ENCODE results near the gene PCDH19.

PCDH19 gene

GRCh38 chrX:100405424-100405823, 4.6 kb downstream of the PCDH19 start:
- DNase-seq (ENCODE audit: low read depth in 3 of 3, low spot score in 1 of 3) = no peak

DNA sequence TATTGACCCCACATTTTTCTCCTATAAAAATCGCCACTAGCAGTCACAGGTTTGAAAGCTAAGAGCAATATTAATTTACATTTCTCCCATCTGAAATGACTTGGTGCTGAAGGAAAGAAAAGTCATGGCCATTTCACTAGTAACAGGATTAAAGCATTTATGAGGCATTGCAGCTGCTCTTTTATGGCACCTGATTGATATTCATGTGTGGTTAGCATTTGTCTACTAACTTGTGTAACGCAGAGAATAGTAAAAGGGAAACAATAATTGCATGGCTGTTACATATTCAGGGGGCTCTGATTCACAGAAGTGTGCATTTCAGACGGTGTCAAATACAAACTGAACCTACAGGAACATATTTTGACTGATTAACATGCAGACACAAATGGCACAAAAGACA, 5.2 kb downstream of the PCDH19 start:
- DNase-seq (ENCODE audit: low read depth in 3 of 3, low spot score in 1 of 3) = no peak

DNA sequence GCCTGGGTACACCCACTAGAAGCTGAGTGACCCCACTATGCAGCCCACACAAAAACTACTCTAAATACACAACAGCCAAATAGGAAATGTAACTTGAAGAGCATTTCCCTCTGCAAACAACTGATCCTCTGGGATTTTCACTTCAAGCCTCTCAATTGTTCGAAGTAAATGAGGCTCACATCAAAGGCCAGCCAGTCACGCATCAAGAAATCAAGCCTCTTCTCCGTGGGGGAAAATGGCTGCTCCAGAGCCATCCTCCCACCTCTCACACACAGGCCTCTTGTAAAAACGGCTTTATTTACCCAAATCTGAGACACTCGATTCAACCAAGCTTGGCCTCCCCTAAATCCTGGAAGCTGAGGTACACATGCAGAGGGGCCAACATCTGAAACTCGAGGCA, 14.3 kb downstream of the PCDH19 start:
- DNase-seq (ENCODE audit: low read depth in 3 of 3, low spot score in 1 of 3) = no peak

DNA sequence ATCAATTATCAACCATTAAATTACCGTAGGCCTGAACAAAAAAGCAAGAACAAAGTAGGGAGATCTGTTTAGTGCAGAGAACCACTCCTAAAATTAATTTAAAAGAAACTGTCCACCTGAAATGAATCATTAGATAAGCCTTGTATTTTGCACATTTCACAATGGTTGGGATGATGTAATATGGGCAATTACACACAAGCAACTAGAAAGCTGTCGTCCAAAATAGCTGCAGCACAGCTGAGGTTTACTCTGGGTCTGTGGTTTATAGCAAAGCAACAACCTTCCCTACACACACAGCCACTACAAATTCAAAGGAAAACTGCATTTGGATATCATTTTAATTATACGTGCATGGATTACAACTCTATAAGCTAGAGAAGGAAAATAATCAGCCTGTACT, 28.5 kb downstream of the PCDH19 start:
- DNase-seq (ENCODE audit: low read depth in 3 of 3, low spot score in 1 of 3) = no peak

DNA sequence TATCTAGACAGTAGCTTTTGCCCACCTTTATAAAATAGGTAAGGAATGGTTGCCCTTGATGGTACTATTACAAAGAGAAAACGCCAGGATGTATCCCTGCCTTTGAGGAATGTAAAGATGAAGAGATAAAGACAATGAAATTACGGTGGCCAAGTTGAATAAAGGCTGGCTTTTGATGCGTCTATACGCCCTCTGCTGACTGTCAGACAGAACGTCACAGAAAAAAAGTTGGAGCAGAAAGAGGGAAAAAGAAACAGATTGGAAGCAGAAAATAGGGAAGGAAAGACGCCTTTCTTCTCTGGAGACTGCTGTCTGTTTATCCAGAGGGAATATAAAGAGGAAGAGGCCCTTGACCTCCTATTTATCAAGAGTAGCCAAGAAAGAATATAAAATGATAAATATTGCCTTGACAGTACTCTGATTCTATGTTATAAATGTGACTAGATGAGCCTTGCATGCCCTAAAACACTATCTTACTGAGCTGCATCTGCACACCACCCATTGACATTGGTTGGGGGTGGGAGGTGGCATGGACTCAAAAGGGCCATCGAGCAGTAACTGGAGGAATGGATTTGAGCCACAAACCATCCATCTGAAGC, 30.6 kb downstream of the PCDH19 start:
- no peak for DNase-seq (ENCODE audit: low read depth in 3 of 3, low spot score in 1 of 3)

DNA sequence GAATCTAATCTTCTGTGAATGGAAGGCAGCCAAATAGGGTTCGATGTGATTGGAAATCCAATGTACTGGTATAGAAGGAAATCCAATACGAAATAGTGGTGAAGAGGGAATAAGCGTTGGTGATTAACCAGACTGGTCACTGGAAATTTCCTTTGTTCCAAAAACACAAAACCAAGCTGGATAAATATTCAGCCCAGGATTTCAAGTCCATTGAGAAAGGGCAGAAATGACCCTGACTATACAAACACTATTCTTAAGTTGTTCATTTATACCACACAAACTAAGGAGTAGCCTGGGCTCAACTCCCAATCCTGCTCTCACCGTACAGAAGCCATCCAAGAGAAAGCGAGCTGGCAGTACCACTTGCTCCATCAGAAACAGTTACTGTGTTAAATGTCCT, 32.2 kb downstream of the PCDH19 start:
- DNase-seq (ENCODE audit: low read depth in 3 of 3, low spot score in 1 of 3) = no peak

DNA sequence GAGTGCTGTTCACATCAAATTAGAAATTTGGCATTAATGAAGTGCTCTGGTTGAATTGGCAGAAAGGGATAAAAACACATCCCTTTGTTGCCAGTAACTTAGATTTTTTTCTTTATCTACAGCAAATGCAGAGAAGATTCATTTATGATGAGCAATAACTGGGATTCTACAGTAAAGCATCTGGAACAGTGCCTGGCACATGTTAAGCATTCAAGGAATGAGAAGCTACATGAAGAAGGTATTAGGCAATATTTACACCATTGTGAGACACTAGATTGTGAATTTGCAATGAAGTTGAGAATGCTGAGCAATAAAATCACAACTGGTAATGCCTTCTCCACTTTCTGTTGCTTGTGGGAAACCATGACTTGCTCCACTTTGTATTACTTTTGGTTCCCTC, 33.5 kb downstream of the PCDH19 start:
- DNase-seq (ENCODE audit: low read depth in 3 of 3, low spot score in 1 of 3) = no peak

GRCh38 chrX:100373673-100374072, 36.4 kb downstream of the PCDH19 start:
- DNase-seq (ENCODE audit: low read depth in 3 of 3, low spot score in 1 of 3) = no peak

GRCh38 chrX:100368167-100368566, 41.9 kb downstream of the PCDH19 start:
- no peak for DNase-seq (ENCODE audit: low read depth in 3 of 3, low spot score in 1 of 3)

DNA sequence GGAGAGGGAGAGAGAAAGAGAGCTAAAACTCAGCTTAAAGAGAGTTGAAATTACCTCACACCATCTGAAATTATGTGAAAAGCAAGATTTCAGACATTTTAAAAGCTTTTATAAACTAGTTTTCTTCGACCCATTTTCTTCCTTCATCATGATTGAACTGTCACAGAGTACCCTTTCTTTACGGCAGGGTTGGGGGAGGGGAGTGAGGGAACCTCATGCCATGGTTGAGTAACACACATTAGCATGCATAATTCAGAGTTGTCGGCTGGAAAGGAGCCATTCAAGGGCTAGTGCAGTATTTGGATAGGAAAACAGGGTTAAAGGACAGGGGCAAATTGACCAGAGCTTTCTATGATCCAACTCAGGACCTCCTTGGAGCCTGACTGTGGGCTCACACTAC, 46.2 kb downstream of the PCDH19 start:
- no peak for DNase-seq (ENCODE audit: low read depth in 3 of 3, low spot score in 1 of 3)

DNA sequence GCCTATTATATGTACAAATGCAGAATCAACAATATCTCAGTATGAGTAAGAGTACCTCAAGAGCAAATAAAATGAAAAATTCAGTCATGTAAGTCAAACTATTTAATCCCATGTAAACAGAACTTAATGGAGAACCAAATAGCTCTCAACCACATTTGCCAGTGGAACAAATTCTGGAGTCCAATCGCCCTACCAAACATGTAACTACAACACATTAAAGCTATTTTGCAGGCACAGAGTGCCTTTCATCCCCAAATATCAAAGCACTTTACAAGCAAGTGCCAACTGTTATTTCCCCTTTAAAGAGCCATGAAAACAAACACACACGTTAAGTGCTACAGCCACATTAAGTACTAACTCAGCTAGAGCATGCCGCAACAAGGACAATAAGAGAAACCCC, 51.3 kb downstream of the PCDH19 start:
- no peak for DNase-seq (ENCODE audit: low read depth in 3 of 3, low spot score in 1 of 3)

- DNase-seq (ENCODE audit: low read depth in 3 of 3, low spot score in 1 of 3) = no peak
These were observed 53.6 kb downstream of the PCDH19 start for GRCh38 chrX:100356351-100356896.

GRCh38 chrX:100355680-100356079, 54.4 kb downstream of the PCDH19 start:
- DNase-seq (ENCODE audit: low read depth in 3 of 3, low spot score in 1 of 3) = no peak

DNA sequence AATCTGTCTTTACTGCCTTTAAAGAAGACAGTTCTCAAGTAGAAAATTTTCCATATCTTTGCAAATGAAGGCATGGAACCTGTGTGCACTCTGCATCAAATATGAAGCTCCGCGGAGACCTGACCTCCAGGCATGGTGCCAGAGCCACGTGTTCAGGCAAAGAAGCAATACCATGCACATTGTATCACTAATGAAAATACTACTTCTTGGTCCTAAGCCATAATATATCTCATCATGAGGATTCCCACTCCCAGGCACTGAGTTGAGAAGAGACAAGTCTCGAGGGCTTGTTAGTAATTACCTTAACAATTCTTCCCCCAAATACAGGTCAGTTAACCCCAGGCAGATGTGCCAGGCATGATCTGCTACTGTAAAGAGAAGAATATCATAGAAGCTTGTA, 56.7 kb downstream of the PCDH19 start:
- no peak for DNase-seq (ENCODE audit: low read depth in 3 of 3, low spot score in 1 of 3)

DNA sequence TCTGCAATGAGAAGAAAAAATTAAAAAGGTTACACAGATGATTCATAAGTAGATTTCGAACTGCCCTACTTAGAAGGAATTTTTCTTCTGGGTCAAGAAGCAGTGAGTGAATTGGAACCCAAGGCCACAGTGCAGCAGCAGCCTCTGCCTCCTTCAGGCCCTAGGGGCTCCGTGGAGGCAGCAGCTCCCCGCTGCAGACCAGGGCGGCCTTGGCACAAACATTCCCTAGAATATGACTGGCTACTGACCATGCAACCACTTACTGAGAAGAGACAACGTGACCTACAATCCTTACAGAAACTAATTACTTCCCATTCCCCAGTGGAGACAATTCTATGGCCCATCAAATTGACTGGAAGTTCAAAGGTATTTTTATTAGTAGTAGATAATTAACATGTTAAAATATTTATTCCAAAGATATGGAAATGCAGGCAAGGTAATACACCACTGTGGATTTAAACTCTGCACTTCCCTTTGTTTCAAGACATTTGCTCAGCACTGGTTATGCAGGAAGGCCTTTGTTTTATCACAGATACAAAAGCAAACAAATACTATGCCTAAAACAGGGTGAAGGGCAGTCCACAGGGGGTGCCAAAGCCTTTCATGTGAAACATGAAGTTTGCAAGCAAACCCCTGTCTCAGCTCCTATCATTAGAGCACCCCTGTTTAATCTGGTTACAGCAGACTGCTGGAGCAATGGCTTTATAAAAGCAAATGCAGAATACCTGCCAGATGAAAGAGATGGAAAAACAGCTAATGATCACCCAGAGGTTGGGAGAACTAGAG, 59.2 kb downstream of the PCDH19 start:
- DNase-seq (ENCODE audit: low read depth in 3 of 3, low spot score in 1 of 3) = no peak

- no peak for DNase-seq (ENCODE audit: low read depth in 3 of 3, low spot score in 1 of 3)
These were observed 60.7 kb downstream of the PCDH19 start for GRCh38 chrX:100349391-100349790.

- DNase-seq (ENCODE audit: low read depth in 3 of 3, low spot score in 1 of 3) = no peak
These were observed 68.9 kb downstream of the PCDH19 start for GRCh38 chrX:100341142-100341510.

DNA sequence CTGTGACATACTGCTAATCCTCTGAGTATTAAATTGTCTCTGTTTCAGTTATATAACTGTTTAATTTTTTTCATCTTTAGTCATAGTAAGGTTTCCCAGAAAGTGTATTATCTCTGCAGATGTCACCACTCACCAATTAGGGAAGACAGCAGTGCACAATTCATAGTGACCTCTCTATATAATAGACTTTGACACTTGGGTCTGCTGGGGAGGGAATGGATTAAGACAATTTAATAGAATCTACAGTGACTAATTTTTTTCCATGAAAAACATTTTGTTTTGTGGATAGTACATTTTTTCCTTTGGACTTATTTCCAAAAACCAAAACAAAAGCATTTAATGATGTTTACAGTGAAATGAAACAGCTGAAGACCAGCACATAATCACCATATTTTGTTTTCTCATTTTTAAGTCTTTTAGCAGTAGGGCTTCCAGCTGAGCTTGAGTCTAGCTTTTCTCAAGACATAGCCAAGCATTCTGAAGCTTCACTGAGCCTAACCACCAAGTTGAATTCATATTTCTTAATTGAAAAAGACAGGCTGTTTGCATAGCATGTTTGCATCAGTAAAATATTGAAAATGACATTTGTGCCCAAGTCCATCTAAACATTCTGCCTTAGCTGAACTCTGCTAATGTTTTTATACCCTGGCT, 69.5 kb downstream of the PCDH19 start:
- DNase-seq (ENCODE audit: low read depth in 3 of 3, low spot score in 1 of 3) = no peak

- DNase-seq (ENCODE audit: low read depth in 3 of 3, low spot score in 1 of 3) = no peak
These were observed 81.7 kb downstream of the PCDH19 start for GRCh38 chrX:100328351-100328750.

- DNase-seq (ENCODE audit: low read depth in 3 of 3, low spot score in 1 of 3) = no peak
These were observed 90.4 kb downstream of the PCDH19 start for GRCh38 chrX:100319716-100320115.

- DNase-seq (ENCODE audit: low read depth in 3 of 3, low spot score in 1 of 3) = no peak
These were observed 93.1 kb downstream of the PCDH19 start for GRCh38 chrX:100316987-100317386.

- DNase-seq (ENCODE audit: low read depth in 3 of 3, low spot score in 1 of 3) = no peak
These were observed 94.5 kb downstream of the PCDH19 start for GRCh38 chrX:100315566-100315965.
